Right lobe of liver (tissue), 6 donors: Measurements from ENCODE around the gene CRKL. TPM values are rescaled to one million over a fixed set of nuclear protein-coding genes. Genes with fewer than 3 reads are reported as not detected.

Experiments
- ATAC-seq, 4 donors: fragments of 200-7000 bp; cut with Tn5 transposase; one replicate each; pipeline ENCODE4 v1.9.1; 2020; ENCODE audit warnings: mild to moderate bottlenecking in 4 of 4, moderate library complexity in 4 of 4
- DNase-seq, 3 donors: peaks; one replicate each; pipeline ENCODE4 v3.0.0-alpha.2; 2020
- H3K27ac ChIP-seq, 3 donors: fragments of 200-600 bp; one replicate each; pipeline ENCODE4 v1.8.0; 2022
- H3K27me3 ChIP-seq, 2 donors: fragments of 200-600 bp; one replicate each; pipeline ENCODE4 v1.8.0; 2022
- H3K36me3 ChIP-seq, 4 donors: fragments of 200-600 bp; sonication (generic) in 1 of 4; one replicate each; pipeline versions ENCODE4 v1.5.1 to v1.8.0; 2017 to 2022; ENCODE audit warnings: control low read depth in 1 of 4
- H3K4me1 ChIP-seq, 4 donors: fragments of 200-600 bp; sonication (generic) in 1 of 4; one replicate each; pipeline versions ENCODE4 v1.5.1 to v1.8.0; 2017 to 2022; ENCODE audit warnings: control low read depth in 1 of 4
- H3K4me3 ChIP-seq, 3 donors: fragments of 200-600 bp; one replicate each; pipeline ENCODE4 v1.8.0; 2022
- H3K9me3 ChIP-seq, 4 donors: fragments of 200-600 bp; sonication (generic) in 1 of 4; one replicate each; pipeline versions ENCODE4 v1.5.1 to v1.8.0; 2017 to 2022; ENCODE audit warnings: control low read depth in 1 of 4
- POLR2A ChIP-seq: fragments of 450-650 bp; IDR thresholded peaks from one replicate; pipeline ENCODE4 v1.6.1; 2017; ENCODE audit warnings: antibody characterized with exemption, mild to moderate bottlenecking
- WGBS: methylation state at CpG from one replicate; pipeline ENCODE4 v1.1.6; 2018; ENCODE audit warnings: low coverage, low lambda C conversion rate; ENCODE audit not compliant: insufficient coverage; ENCODE audit errors: missing lambda C conversion rate; 5-methylcytosine and 5-hydroxymethylcytosine counted together
- intact Hi-C, 2 donors: fragments of 100-400 bp; cut with DNase I; formaldehyde crosslinking; loops; one replicate each; pipeline versions ENCODE4 v1.11.2 to v1.14.1; 2022
- total RNA-seq, 6 experiments: library from RNA; depleted of rRNA in 2 of 6; stranded (reverse); fragments of >200 nt in 2 of 6; fragmentation: NEBNext Ultra II Directional in 3 of 6; extraction: Animal tissue kit (Norgen Biotek cat#: 25700) in 3 of 6; gene quantifications; one replicate each; pipeline versions ENCODE4 v1.1.0 to v1.2.4, GENCODE V29; 2016 to 2023
- TF ChIP-seq, protein P1 (sequence below), 4 donors: fragments of 200-600 bp in 3 of 4; fragments of 450-650 bp in 1 of 4; IDR thresholded peaks; one replicate each; pipeline versions ENCODE4 v1.5.1 to v1.8.0; 2016 to 2022; ENCODE audit warnings: antibody characterized with exemption in 4 of 4, mild to moderate bottlenecking in 2 of 4
- donor health status: DM: no; HTN: yes; CAD: no.
- donor health status: DM: no; HTN: no; CAD: no.
- donor health status: DM: no; HTN: no; CAD: no.
- donor health status: DM: no; HTN: yes; CAD: no.
- donor health status: DM: no; HTN: yes; CAD: no.

The CRKL gene
- total RNA-seq, 6 experiments from 2014 or later, result 27.5 to 53.1 (median 35.2) TPM

GRCh38 chr22:20963201-20964052 is 46.2 kb downstream of the CRKL start:
- DNase-seq (no peak), ATAC-seq (no peak)
- WGBS, result 80% methylated on average over 1 of the region's 7 CpGs
- intact Hi-C loops, result no loop called here
- H3K27me3 ChIP-seq, result no peaks in the 10 kb centered on the region
- no peak overlapping the region for H3K4me3 ChIP-seq
- H3K36me3 ChIP-seq, result no peaks in the 10 kb centered on the region
- no peak overlapping the region for H3K27ac ChIP-seq
- H3K9me3 ChIP-seq, result no peaks in the 10 kb centered on the region
- no peak for TF ChIP-seq POLR2A
- peaks cover 0 to 5% (median 0%) of the 10 kb centered on the region in 4 donors for H3K4me1 ChIP-seq

DNA sequence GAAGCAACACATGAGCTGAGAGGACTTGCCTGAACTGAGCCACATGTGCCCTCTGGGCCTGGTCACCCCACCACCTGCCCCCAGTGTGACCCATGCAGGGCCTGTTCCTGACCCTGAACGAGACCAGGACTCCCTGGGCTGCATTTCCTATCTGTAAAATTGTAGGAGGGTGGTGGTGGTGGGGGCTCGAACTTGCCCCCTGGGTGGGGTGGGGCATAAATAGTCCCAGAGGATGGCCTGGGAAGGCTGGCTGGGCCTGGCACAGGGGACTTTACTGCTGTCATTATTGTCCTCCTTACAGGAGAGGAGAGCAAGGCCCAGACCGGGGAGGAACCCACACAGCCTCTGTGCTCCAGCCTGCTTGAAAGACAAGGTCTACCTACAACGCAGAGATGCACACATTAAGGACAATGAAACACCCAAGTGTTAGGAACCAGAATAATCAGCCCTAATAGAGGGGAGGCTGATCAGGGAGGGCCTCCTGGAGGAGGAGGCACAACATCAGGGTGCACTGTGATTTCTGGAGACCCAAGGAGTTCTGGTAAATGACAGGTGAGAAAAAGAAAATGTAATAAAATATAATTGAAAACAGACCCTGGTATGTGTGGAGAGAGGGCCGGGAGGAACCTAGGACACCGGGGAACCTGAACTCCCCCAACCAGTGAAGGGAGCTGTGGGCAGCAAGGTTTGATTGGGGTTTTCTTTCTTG is 47.0 kb downstream of the CRKL start:
- no peak for TF ChIP-seq POLR2A
- TF ChIP-seq, protein P1, sequence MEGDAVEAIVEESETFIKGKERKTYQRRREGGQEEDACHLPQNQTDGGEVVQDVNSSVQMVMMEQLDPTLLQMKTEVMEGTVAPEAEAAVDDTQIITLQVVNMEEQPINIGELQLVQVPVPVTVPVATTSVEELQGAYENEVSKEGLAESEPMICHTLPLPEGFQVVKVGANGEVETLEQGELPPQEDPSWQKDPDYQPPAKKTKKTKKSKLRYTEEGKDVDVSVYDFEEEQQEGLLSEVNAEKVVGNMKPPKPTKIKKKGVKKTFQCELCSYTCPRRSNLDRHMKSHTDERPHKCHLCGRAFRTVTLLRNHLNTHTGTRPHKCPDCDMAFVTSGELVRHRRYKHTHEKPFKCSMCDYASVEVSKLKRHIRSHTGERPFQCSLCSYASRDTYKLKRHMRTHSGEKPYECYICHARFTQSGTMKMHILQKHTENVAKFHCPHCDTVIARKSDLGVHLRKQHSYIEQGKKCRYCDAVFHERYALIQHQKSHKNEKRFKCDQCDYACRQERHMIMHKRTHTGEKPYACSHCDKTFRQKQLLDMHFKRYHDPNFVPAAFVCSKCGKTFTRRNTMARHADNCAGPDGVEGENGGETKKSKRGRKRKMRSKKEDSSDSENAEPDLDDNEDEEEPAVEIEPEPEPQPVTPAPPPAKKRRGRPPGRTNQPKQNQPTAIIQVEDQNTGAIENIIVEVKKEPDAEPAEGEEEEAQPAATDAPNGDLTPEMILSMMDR (IDR thresholded peaks at IDR 0.05), result no peak
- no peaks in the 10 kb centered on the region for H3K27me3 ChIP-seq
- WGBS, result 61% methylated on average over 4 of the region's 6 CpGs
- no peaks in the 10 kb centered on the region for H3K36me3 ChIP-seq
- no peaks in the 10 kb centered on the region for H3K9me3 ChIP-seq
- DNase-seq, result peak in 1 of 3 donors; percentile 29
- peaks cover 0 to 5% (median 0%) of the 10 kb centered on the region in 4 donors for H3K4me1 ChIP-seq
- no peak overlapping the region for H3K27ac ChIP-seq
- intact Hi-C loops, result no loop called here
- ATAC-seq, result no peak
- peak overlapping the region in 1 of 3 donors; percentile 29 for H3K4me3 ChIP-seq

- intact Hi-C loops, result no loop called here
- DNase-seq (no peak), ATAC-seq (no peak)
- no peak for TF ChIP-seq POLR2A
- TF ChIP-seq, protein P1 (IDR thresholded peaks at IDR 0.05), result no peak
- H3K9me3 ChIP-seq, result no peaks in the 10 kb centered on the region
- no peak overlapping the region for H3K27ac ChIP-seq
- H3K27me3 ChIP-seq, result no peaks in the 10 kb centered on the region
- whole genome bisulfite sequencing, result 11% methylated on average over 10 of the region's 28 CpGs
- H3K4me3 ChIP-seq, result peak overlapping the region in 1 of 3 donors; percentile 29
- peaks cover 0 to 5% (median 0%) of the 10 kb centered on the region in 4 donors for H3K4me1 ChIP-seq
- H3K36me3 ChIP-seq, result no peaks in the 10 kb centered on the region
Measured at GRCh38 chr22:20964799-20965103, 47.5 kb downstream of the CRKL start.

DNA sequence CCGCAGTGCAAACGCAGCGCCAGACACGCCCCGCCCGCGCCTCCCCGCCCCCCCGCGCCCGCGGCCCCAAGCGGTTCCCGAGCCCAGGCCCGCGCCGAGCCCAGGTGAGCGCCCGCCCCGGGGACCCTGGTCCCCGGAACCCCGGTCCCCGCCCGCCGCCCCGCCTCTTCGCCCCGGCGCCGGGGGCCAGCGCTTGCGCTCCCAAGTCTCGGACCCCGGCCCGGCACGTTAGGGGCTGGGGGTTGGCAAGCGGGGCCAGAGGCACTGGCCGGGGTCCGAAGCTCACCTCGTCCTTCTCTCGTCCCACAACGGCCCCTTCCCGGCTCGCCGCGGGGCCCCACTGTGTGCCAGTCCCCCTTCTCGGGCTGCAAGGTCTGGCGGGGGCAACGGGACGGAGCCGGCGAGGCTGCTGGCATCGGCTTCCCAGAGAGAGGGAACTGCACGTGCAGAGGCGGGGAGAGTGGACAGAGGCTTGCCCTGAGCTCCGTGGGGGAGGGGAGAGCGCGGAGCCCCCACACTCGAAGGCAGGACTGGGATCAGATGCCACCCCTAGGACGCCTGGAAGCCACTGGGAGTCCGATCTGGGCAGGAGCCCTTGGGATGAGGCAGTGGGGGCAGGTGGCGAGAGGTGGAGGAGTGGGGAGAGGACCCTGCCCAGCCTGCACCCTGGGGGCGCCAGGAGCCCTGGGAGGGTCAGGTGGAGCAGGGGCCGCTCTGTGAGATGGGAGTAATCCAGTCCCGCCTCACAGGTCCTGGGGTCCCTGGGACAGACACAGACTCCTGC is 48.1 kb downstream of the CRKL start:
- ATAC-seq, result peak in 1 of 4 donors; percentile 20
- peak in 1 of 3 donors; percentile 52 for DNase-seq
- intact Hi-C loops, result no loop called here

More for the DNA sequence above, 48.1 kb downstream of the CRKL start:
- 8% methylated on average over 31 of the region's 65 CpGs for WGBS
- H3K36me3 ChIP-seq, result no peaks in the 10 kb centered on the region
- no peaks in the 10 kb centered on the region for H3K27me3 ChIP-seq
- no peaks in the 10 kb centered on the region for H3K9me3 ChIP-seq
- no peak overlapping the region for H3K27ac ChIP-seq
- TF ChIP-seq POLR2A, result no peak
- TF ChIP-seq, protein P1 (IDR thresholded peaks at IDR 0.05), result no peak
- peaks cover 0 to 5% (median 0%) of the 10 kb centered on the region in 4 donors for H3K4me1 ChIP-seq
- H3K4me3 ChIP-seq, result peak overlapping the region in 1 of 3 donors; percentile 35
